ENCODE data around the gene ZNF81. TPM values are rescaled to one million over a fixed set of nuclear protein-coding genes. Genes with fewer than 3 reads are reported as not detected.

ZNF81 gene
- total and polyA plus RNA-seq, 2 of the 13 experiments (the other 11 are each of a cell fraction or from before 2014, with no cell fraction given): 1.4 to 3.2 TPM

DNA sequence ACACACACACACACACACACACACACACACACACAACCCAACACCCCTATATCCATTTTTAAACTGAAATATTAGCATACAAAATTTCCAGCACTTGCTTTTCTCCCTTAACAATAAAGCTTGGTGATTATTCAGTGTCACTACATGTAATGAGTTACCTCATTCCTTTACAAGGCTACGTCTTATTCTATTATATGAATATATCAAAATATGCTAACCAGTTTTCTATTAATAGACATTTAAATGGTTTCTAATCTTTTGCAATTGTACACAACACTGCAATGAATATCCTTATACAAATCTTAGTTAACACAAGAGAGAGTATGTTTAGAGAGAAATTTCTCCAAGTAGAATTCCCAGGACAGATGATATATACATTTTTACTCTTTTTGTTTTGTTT lies 14.2 kb downstream of the ZNF81 start:
- no TSS peak for BruUV-seq (replicated peaks)
- WGBS (ENCODE audit: low lambda C conversion rate): 88% methylated on average over 1 of the region's 1 CpG
- no peak overlapping the region for H3K4me3 ChIP-seq (replicated peaks in 1 of 3; ENCODE audit: insufficient read depth in 1 of 3, low read depth in 2 of 3, low read length in 3 of 3)
- intact Hi-C loops (cut with micrococcal nuclease; ENCODE audit: unreplicated experiment): no loop called here
- H3K27ac ChIP-seq (ENCODE audit: extremely low read length, insufficient read depth, low read length): no peak overlapping the region
- no peaks in the 10 kb centered on the region for H3K36me3 ChIP-seq (replicated peaks in 1 of 2; ENCODE audit: control insufficient read depth in 1 of 2, insufficient read depth in 2 of 2, low read length in 2 of 2)
- ChIA-PET POLR2A (no interaction called here), CTCF (ENCODE audit: low intra/inter-chr PET ratio, low total read pairs) (no interaction called here)
- H2AFZ ChIP-seq (ENCODE audit: low read length): no peak overlapping the region
- no peaks in the 10 kb centered on the region for H3K27me3 ChIP-seq (ENCODE audit: control insufficient read depth in 1 of 2, insufficient read depth in 2 of 2, low read length in 2 of 2)
- H3K79me2 ChIP-seq (ENCODE audit: insufficient read depth, low read length): no peaks in the 10 kb centered on the region
- H4K20me1 ChIP-seq (ENCODE audit: insufficient read depth, low read length): no peaks in the 10 kb centered on the region
- in situ Hi-C loops (cut with HindIII; ENCODE audit: extremely low pct_ligation_motif_present, low pct_unique_long_range_greater_than_20kb): no loop called here
- FAIRE-seq: no peak
- H3K9ac ChIP-seq (ENCODE audit: insufficient read depth, low read depth, low read length): no peak overlapping the region
- no peak for DNase-seq (ENCODE audit: low spot score)
- no peak for ATAC-seq
- H3K9me3 ChIP-seq (ENCODE audit: low read length): no peaks in the 10 kb centered on the region
- H3K4me2 ChIP-seq (ENCODE audit: low read depth, low read length): no peak overlapping the region
- TF ChIP-seq PCBP2 (optimal IDR thresholded peaks at IDR 0.05; ENCODE audit: low read depth, low read length, poor library complexity, severe bottlenecking) (no peak), GABPA (IDR thresholded peaks at IDR 0.05; ENCODE audit: low read depth, low read length) (no peak), GABPA (CRISPR knock-in tag; IDR thresholded peaks at IDR 0.05; ENCODE audit: low read depth) (no peak), SMAD3 (CRISPR knock-in tag; IDR thresholded peaks at IDR 0.05) (no peak), HOXA9 (CRISPR knock-in tag; IDR thresholded peaks at IDR 0.05; ENCODE audit: borderline replicate concordance) (no peak), MAF1 (CRISPR knock-in tag; IDR thresholded peaks at IDR 0.05; ENCODE audit: borderline replicate concordance) (no peak)
- TF ChIP-seq, protein P1, sequence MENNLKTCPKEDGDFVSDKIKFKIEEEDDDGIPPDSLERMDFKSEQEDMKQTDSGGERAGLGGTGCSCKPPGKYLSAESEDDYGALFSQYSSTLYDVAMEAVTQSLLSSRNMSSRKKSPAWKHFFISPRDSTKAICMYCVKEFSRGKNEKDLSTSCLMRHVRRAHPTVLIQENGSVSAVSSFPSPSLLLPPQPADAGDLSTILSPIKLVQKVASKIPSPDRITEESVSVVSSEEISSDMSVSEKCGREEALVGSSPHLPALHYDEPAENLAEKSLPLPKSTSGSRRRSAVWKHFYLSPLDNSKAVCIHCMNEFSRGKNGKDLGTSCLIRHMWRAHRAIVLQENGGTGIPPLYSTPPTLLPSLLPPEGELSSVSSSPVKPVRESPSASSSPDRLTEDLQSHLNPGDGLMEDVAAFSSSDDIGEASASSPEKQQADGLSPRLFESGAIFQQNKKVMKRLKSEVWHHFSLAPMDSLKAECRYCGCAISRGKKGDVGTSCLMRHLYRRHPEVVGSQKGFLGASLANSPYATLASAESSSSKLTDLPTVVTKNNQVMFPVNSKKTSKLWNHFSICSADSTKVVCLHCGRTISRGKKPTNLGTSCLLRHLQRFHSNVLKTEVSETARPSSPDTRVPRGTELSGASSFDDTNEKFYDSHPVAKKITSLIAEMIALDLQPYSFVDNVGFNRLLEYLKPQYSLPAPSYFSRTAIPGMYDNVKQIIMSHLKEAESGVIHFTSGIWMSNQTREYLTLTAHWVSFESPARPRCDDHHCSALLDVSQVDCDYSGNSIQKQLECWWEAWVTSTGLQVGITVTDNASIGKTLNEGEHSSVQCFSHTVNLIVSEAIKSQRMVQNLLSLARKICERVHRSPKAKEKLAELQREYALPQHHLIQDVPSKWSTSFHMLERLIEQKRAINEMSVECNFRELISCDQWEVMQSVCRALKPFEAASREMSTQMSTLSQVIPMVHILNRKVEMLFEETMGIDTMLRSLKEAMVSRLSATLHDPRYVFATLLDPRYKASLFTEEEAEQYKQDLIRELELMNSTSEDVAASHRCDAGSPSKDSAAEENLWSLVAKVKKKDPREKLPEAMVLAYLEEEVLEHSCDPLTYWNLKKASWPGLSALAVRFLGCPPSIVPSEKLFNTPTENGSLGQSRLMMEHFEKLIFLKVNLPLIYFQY (CRISPR knock-in tag; IDR thresholded peaks at IDR 0.05; ENCODE audit: borderline replicate concordance): no peak
- no peaks in the 10 kb centered on the region for H3K4me1 ChIP-seq (ENCODE audit: insufficient read depth, low read length)
